Hepatocyte (in vitro differentiated cells): ENCODE measurements around the gene EVX2.

Experiments used
- CTCF ChIP-seq: fragments of 200-600 bp; sonication (generic); IDR thresholded peaks from 2 replicates; pipeline ENCODE4 v1.5.1; 2016; ENCODE audit warnings: antibody characterized with exemption, mild to moderate bottlenecking; ENCODE audit not compliant: poor library complexity
- EZH2 ChIP-seq: fragments of 200-600 bp; sonication (generic); IDR thresholded peaks from 2 replicates; pipeline ENCODE4 v1.6.1; 2016; ENCODE audit warnings: antibody characterized with exemption, mild to moderate bottlenecking, borderline replicate concordance

- TF ChIP-seq CTCF, result no peak
- no peak for TF ChIP-seq EZH2
These were observed 28.1 kb upstream of the EVX2 start for GRCh38 chr2:176111846-176112374.
